ENCODE measurements around the gene MYPOP.
A peak's percentile ranks its signal among the peaks of the same experiment; 100 is the strongest.
"Not testable (repeated sequence)": the region's sequence is repeated elsewhere in the genome, so short reads cannot be mapped to it uniquely, and the experiment has no call there.

MYPOP gene

GRCh38 chr19:45878043-45878794 is 24.2 kb downstream of the MYPOP start:
- peaks cover 53 to 59% of the 10 kb centered on the region in 2 donors for H3K4me1 ChIP-seq (ENCODE audit: control insufficient read depth in 1 of 2, insufficient read depth in 2 of 2, low read length in 2 of 2)

DNA sequence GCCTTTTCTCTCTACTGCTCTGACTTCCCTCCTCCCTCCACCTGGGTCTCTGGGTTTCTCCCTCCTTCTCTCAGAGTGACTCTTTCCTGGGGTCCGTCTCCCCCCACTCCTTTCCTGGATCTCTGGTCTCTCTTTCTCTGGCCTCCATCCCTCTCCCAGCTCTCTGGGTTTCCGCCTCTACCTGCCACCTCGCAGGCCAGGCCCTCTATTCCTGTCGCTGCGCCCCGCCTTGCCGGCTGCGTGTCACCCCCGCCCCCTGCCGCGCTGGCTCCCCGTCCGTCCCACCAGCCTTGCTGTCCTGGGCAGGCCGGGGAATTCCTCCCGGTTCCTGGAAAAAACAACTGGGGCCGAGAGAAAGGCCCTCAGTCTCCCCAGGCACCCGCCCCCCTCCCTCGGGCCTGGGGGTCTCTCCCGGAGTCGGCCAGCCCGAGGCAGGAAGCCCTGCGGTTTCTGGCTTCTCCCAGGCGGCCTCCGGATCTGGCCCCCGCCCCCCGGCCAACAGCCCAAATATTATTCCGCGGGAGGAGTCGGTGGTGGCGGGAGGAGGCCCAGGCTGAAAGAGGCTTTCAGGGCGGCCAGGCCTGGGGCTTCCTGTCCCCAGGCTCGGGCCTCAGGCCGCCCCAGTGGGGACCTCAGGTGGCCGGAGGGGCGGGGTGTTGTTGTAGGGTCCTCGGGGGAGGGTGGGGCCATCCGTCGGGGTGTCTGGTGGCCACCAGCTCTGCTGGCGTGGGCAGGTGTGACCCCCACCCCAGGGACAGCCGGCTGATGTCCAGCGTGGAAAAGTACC is 25.8 kb downstream of the MYPOP start:
- Histone ChIP-seq H3K4me3 (ENCODE audit: low read depth in 1 of 2, low read length in 2 of 2) (peak overlapping the region; percentile 29 to 32), H3K9me3 (ENCODE audit: control insufficient read depth in 1 of 2, low read length in 2 of 2) (no peaks in the 10 kb centered on the region), H3K27ac (ENCODE audit: low read depth, low read length) (peak overlapping the region; percentile 13), H3K27me3 (ENCODE audit: control insufficient read depth in 1 of 2, insufficient read depth in 2 of 2, low read length in 2 of 2) (no peaks in the 10 kb centered on the region), H3K9ac (ENCODE audit: low read depth in 1 of 2, low read length in 2 of 2) (peak overlapping the region; percentile 38 to 54), H3K36me3 (ENCODE audit: control insufficient read depth in 1 of 2, insufficient read depth in 2 of 2, low read length in 2 of 2) (peaks cover 0 to 10% of the 10 kb centered on the region in 2 donors), H3K4me1 (ENCODE audit: control insufficient read depth in 1 of 2, insufficient read depth in 2 of 2, low read length in 2 of 2) (peaks cover 38 to 47% of the 10 kb centered on the region in 2 donors)

More at GRCh38 chr19:45878043-45878794, 24.2 kb downstream of the MYPOP start:
- Histone ChIP-seq H3K9ac (ENCODE audit: low read depth in 1 of 2, low read length in 2 of 2) (peak overlapping the region; percentile 31 to 33), H3K9me3 (ENCODE audit: control insufficient read depth in 1 of 2, low read length in 2 of 2) (no peaks in the 10 kb centered on the region), H3K27me3 (ENCODE audit: control insufficient read depth in 1 of 2, insufficient read depth in 2 of 2, low read length in 2 of 2) (no peaks in the 10 kb centered on the region), H3K36me3 (ENCODE audit: control insufficient read depth in 1 of 2, insufficient read depth in 2 of 2, low read length in 2 of 2) (peaks cover 0 to 6% of the 10 kb centered on the region in 2 donors), H3K27ac (ENCODE audit: low read depth, low read length) (peak overlapping the region; percentile 4), H3K4me3 (ENCODE audit: low read depth in 1 of 2, low read length in 2 of 2) (no peak overlapping the region)

GRCh38 chr19:45876161-45876410 is 26.3 kb downstream of the MYPOP start:
- no peaks in the 10 kb centered on the region for H3K9me3 ChIP-seq (ENCODE audit: control insufficient read depth in 1 of 2, low read length in 2 of 2)
- H3K4me1 ChIP-seq (ENCODE audit: control insufficient read depth in 1 of 2, insufficient read depth in 2 of 2, low read length in 2 of 2): peaks cover 33 to 42% of the 10 kb centered on the region in 2 donors
- no peaks in the 10 kb centered on the region for H3K27me3 ChIP-seq (ENCODE audit: control insufficient read depth in 1 of 2, insufficient read depth in 2 of 2, low read length in 2 of 2)
- peak overlapping the region; percentile 13 for H3K27ac ChIP-seq (ENCODE audit: low read depth, low read length)
- H3K36me3 ChIP-seq (ENCODE audit: control insufficient read depth in 1 of 2, insufficient read depth in 2 of 2, low read length in 2 of 2): peaks cover 0 to 10% of the 10 kb centered on the region in 2 donors
- H3K9ac ChIP-seq (ENCODE audit: low read depth in 1 of 2, low read length in 2 of 2): peak overlapping the region; percentile 38 to 54
- peak overlapping the region; percentile 29 to 32 for H3K4me3 ChIP-seq (ENCODE audit: low read depth in 1 of 2, low read length in 2 of 2)

DNA sequence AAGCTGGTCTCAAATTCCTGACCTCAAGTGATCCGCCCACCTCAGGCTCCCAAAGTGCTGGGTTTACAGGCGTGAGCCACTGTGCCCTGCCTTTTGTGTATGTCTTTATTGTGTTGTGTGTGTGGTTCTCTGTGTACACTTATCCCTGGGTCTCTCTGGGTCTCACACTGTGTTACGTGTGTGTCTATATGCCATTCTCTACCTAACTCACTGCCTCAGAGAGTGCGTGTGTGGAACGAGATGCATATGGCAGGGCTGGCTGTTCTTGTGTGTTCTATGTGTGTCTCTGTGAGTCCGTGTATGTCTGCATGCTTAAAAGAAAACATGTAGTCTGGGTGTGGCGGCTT is 27.8 kb downstream of the MYPOP start:
- Histone ChIP-seq H3K4me1 (ENCODE audit: control insufficient read depth in 1 of 2, insufficient read depth in 2 of 2, low read length in 2 of 2) (peaks cover 32 to 39% of the 10 kb centered on the region in 2 donors), H3K36me3 (ENCODE audit: control insufficient read depth in 1 of 2, insufficient read depth in 2 of 2, low read length in 2 of 2) (peaks cover 0 to 10% of the 10 kb centered on the region in 2 donors), H3K27me3 (ENCODE audit: control insufficient read depth in 1 of 2, insufficient read depth in 2 of 2, low read length in 2 of 2) (no peaks in the 10 kb centered on the region), H3K9ac (ENCODE audit: low read depth in 1 of 2, low read length in 2 of 2) (no peak overlapping the region), H3K9me3 (ENCODE audit: control insufficient read depth in 1 of 2, low read length in 2 of 2) (no peaks in the 10 kb centered on the region), H3K27ac (ENCODE audit: low read depth, low read length) (no peak overlapping the region), H3K4me3 (ENCODE audit: low read depth in 1 of 2, low read length in 2 of 2) (no peak overlapping the region)

DNA sequence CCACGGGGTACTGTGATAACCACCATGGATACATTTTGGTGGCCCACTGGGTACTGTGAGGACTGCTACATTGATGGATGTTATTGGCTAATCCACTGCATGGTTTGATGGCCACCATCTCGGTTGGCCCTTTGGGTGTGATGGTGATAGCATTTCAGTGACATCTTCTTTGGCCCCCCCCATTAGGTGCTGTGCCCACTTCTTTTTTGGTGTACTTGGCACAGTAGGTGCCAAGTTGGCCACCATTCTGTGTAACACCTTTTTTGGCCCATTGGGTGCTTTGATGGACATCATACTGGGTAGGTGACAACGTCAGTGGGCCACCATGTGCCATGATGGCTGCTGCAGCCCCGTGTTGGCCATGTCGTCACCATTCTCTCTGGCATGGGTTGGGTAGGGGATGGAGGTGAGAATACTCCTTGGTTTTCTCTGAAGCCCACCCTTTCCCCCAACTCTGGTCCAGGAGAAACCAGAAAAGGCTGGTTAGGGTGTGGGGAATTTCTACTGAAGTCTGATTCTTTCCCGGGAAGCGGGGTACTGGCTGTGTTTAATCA is 29.1 kb downstream of the MYPOP start:
- no peaks in the 10 kb centered on the region for H3K27me3 ChIP-seq (ENCODE audit: control insufficient read depth in 1 of 2, insufficient read depth in 2 of 2, low read length in 2 of 2)
- no peak overlapping the region for H3K27ac ChIP-seq (ENCODE audit: low read depth, low read length)
- no peak overlapping the region for H3K9ac ChIP-seq (ENCODE audit: low read depth in 1 of 2, low read length in 2 of 2)
- peaks cover 0 to 10% of the 10 kb centered on the region in 2 donors for H3K36me3 ChIP-seq (ENCODE audit: control insufficient read depth in 1 of 2, insufficient read depth in 2 of 2, low read length in 2 of 2)
- H3K9me3 ChIP-seq (ENCODE audit: control insufficient read depth in 1 of 2, low read length in 2 of 2): no peaks in the 10 kb centered on the region
- peaks cover 25 to 34% of the 10 kb centered on the region in 2 donors for H3K4me1 ChIP-seq (ENCODE audit: control insufficient read depth in 1 of 2, insufficient read depth in 2 of 2, low read length in 2 of 2)
- no peak overlapping the region for H3K4me3 ChIP-seq (ENCODE audit: low read depth in 1 of 2, low read length in 2 of 2)

GRCh38 chr19:45872095-45872919 is 30.1 kb downstream of the MYPOP start:
- H3K9ac ChIP-seq (ENCODE audit: low read depth in 1 of 2, low read length in 2 of 2): no peak overlapping the region
- no peak overlapping the region for H3K27ac ChIP-seq (ENCODE audit: low read depth, low read length)
- H3K4me3 ChIP-seq (ENCODE audit: low read depth in 1 of 2, low read length in 2 of 2): no peak overlapping the region
- H3K9me3 ChIP-seq (ENCODE audit: control insufficient read depth in 1 of 2, low read length in 2 of 2): no peaks in the 10 kb centered on the region
- H3K4me1 ChIP-seq (ENCODE audit: control insufficient read depth in 1 of 2, insufficient read depth in 2 of 2, low read length in 2 of 2): peaks cover 16 to 24% of the 10 kb centered on the region in 2 donors
- no peaks in the 10 kb centered on the region for H3K27me3 ChIP-seq (ENCODE audit: control insufficient read depth in 1 of 2, insufficient read depth in 2 of 2, low read length in 2 of 2)
- H3K36me3 ChIP-seq (ENCODE audit: control insufficient read depth in 1 of 2, insufficient read depth in 2 of 2, low read length in 2 of 2): peaks cover 0 to 10% of the 10 kb centered on the region in 2 donors

DNA sequence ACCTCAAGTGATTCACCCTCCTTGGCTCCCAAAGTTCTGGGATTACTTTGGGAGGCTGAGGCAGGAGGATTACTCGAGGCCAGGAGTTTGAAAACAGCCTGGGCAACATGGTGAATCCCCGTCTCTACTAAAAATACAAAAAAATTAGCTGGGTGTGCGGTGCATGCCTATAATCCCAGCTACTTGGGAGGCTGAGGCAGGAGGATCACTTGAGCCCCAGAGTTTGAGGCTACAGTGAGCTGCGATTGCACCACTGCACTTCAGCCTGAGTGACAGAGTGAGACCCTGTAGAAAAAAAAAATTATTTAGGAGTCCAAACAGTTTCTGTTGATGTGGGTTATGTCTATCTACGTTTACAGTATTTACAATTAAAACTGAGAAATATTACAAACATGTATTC is 31.6 kb downstream of the MYPOP start:
- Histone ChIP-seq H3K36me3 (ENCODE audit: control insufficient read depth in 1 of 2, insufficient read depth in 2 of 2, low read length in 2 of 2) (peaks cover 0 to 10% of the 10 kb centered on the region in 2 donors), H3K4me3 (ENCODE audit: low read depth in 1 of 2, low read length in 2 of 2) (no peak overlapping the region), H3K4me1 (ENCODE audit: control insufficient read depth in 1 of 2, insufficient read depth in 2 of 2, low read length in 2 of 2) (peaks cover 3 to 11% of the 10 kb centered on the region in 2 donors), H3K27me3 (ENCODE audit: control insufficient read depth in 1 of 2, insufficient read depth in 2 of 2, low read length in 2 of 2) (no peaks in the 10 kb centered on the region), H3K27ac (ENCODE audit: low read depth, low read length) (no peak overlapping the region), H3K9me3 (ENCODE audit: control insufficient read depth in 1 of 2, low read length in 2 of 2) (no peaks in the 10 kb centered on the region), H3K9ac (ENCODE audit: low read depth in 1 of 2, low read length in 2 of 2) (no peak overlapping the region)

DNA sequence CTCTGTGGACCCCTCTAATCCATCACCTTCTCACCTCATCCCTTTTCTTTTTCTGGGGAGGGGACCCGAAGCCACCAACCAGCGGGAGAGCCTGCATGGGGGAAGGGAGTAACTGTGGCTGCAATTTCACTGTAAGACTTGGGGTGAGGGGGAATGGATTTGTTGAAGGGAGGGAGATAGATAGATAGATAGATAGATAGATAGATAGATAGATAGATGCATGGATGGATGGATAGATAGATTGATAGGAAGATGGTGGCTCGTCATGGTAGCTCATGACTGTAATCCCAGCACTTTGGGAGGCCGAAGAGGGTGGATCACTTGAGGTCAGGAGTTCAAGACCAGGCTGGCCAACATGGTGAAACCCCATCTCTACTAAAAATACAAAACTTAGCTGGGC is 35.2 kb downstream of the MYPOP start:
- not testable (repeated sequence) for H3K9me3 ChIP-seq (ENCODE audit: control insufficient read depth in 1 of 2, low read length in 2 of 2); H3K27ac ChIP-seq (ENCODE audit: low read depth, low read length); H3K36me3 ChIP-seq (ENCODE audit: control insufficient read depth in 1 of 2, insufficient read depth in 2 of 2, low read length in 2 of 2); H3K27me3 ChIP-seq (ENCODE audit: control insufficient read depth in 1 of 2, insufficient read depth in 2 of 2, low read length in 2 of 2)
- Histone ChIP-seq H3K4me1 (ENCODE audit: control insufficient read depth in 1 of 2, insufficient read depth in 2 of 2, low read length in 2 of 2) (peaks cover under 1 to 15% of the 10 kb centered on the region in 2 donors), H3K9ac (ENCODE audit: low read depth in 1 of 2, low read length in 2 of 2) (peak overlapping the region; percentile 63 to 71), H3K4me3 (ENCODE audit: low read depth in 1 of 2, low read length in 2 of 2) (peak overlapping the region; percentile 56 to 72)

GRCh38 chr19:45866400-45867176 is 35.8 kb downstream of the MYPOP start:
- peak overlapping the region; percentile 63 to 71 for H3K9ac ChIP-seq (ENCODE audit: low read depth in 1 of 2, low read length in 2 of 2)
- no peaks in the 10 kb centered on the region for H3K27me3 ChIP-seq (ENCODE audit: control insufficient read depth in 1 of 2, insufficient read depth in 2 of 2, low read length in 2 of 2)
- H3K36me3 ChIP-seq (ENCODE audit: control insufficient read depth in 1 of 2, insufficient read depth in 2 of 2, low read length in 2 of 2): no peaks in the 10 kb centered on the region
- H3K9me3 ChIP-seq (ENCODE audit: control insufficient read depth in 1 of 2, low read length in 2 of 2): no peaks in the 10 kb centered on the region
- H3K4me3 ChIP-seq (ENCODE audit: low read depth in 1 of 2, low read length in 2 of 2): peak overlapping the region; percentile 56 to 72
- no peak overlapping the region for H3K27ac ChIP-seq (ENCODE audit: low read depth, low read length)
- H3K4me1 ChIP-seq (ENCODE audit: control insufficient read depth in 1 of 2, insufficient read depth in 2 of 2, low read length in 2 of 2): peaks cover 5 to 22% of the 10 kb centered on the region in 2 donors
